Measurements from ENCODE around the gene ANKRD13D. TPM values are rescaled to one million over a fixed set of nuclear protein-coding genes. Genes with fewer than 3 reads are reported as not detected.

ANKRD13D gene
- total RNA-seq, 4 donors from 2014 or later, result 5.8 to 10.6 (median 9.7) TPM

DNA sequence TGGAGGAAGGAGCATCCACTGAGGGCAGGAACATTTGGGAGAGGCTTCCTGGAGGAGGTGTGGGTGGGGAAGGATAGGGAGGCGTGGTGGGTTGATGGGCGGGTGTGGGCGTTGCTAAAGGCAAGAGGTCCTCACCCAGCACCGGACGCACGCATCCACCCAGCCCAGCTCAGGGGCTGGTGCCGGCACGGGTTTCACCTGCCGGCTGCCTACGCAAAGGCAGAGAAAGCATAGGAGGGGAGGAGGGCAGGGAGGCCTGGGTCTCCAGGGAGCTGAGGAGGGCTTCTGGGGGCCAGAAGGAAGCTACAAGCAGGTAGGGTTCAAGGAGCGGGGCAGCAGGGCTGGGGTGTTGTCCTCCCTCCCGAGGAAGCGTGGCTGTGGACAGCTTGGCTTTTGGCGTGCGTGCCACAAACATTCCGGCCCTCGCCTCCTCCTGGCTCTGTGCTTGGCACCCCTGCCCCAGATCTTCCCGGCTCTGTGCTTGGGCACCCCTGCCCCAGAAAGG lies 22.0 kb downstream of the ANKRD13D start:
- intact Hi-C loops (cut with DNase I; ENCODE audit: low total_unique reads), result no loop called here
- peaks cover 0 to 20% of the 10 kb centered on the region in 2 donors for H3K36me3 ChIP-seq

DNA sequence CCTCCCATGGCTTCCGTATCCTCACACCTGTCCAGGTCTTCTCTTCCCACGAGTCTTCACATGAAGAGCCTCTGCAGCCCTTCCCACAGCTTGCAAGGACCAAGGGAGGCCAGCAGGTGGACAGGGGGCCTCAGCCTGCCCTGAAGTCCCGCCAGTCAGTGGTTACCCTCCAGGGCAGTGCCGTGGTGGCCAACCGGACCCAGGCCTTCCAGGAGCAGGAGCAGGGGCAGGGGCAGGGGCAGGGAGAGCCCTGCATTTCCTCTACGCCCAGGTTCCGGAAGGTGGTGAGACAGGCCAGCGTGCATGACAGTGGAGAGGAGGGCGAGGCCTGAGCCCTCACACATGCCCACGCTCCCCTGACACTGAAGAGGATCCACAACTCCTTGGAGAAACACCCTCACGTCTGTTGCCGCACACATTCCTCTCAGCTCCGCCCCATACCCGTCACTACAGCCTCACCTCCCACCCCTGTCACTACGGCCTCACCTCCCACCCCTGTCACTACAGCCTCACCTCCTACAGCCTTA lies 22.5 kb downstream of the ANKRD13D start:
- H3K4me1 ChIP-seq, result no peaks in the 10 kb centered on the region
- ATAC-seq (no peak), DNase-seq (no peak)
- H3K36me3 ChIP-seq, result peaks cover 0 to 20% of the 10 kb centered on the region in 2 donors
- no peaks in the 10 kb centered on the region for H3K27me3 ChIP-seq
- no peak for TF ChIP-seq POLR2A (IDR thresholded peaks at IDR 0.05)
- TF ChIP-seq, protein P1, sequence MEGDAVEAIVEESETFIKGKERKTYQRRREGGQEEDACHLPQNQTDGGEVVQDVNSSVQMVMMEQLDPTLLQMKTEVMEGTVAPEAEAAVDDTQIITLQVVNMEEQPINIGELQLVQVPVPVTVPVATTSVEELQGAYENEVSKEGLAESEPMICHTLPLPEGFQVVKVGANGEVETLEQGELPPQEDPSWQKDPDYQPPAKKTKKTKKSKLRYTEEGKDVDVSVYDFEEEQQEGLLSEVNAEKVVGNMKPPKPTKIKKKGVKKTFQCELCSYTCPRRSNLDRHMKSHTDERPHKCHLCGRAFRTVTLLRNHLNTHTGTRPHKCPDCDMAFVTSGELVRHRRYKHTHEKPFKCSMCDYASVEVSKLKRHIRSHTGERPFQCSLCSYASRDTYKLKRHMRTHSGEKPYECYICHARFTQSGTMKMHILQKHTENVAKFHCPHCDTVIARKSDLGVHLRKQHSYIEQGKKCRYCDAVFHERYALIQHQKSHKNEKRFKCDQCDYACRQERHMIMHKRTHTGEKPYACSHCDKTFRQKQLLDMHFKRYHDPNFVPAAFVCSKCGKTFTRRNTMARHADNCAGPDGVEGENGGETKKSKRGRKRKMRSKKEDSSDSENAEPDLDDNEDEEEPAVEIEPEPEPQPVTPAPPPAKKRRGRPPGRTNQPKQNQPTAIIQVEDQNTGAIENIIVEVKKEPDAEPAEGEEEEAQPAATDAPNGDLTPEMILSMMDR (IDR thresholded peaks at IDR 0.05 in 4 of 5, conservative IDR thresholded peaks at IDR 0.05 in 1 of 5), result no peak
- no peak overlapping the region for H3K27ac ChIP-seq
- no peak overlapping the region for H3K4me3 ChIP-seq
- H3K9me3 ChIP-seq, result no peaks in the 10 kb centered on the region
- intact Hi-C loops (cut with DNase I; ENCODE audit: low total_unique reads) (no loop called here), in situ Hi-C loops (cut with MboI; ENCODE audit: low sequenced_read_pairs in 4 of 4) (loop anchor here in 2 of 4 donors (5.0 to 10.0 kb wide), 2 partner anchors 44 to 47 kb away; partner anchors contain the start of gene GRK2 (in 2 of the 2))

More for the DNA sequence above, 22.0 kb downstream of the ANKRD13D start:
- in situ Hi-C loops (cut with MboI; ENCODE audit: low sequenced_read_pairs in 4 of 4), result loop anchor here in 2 of 4 donors (5.0 to 10.0 kb wide), 2 partner anchors 44 to 46 kb away; partner anchors contain the start of gene GRK2 (in 2 of the 2)
- H3K4me3 ChIP-seq, result no peak overlapping the region
- no peak for DNase-seq
- no peaks in the 10 kb centered on the region for H3K27me3 ChIP-seq
- H3K4me1 ChIP-seq, result no peaks in the 10 kb centered on the region
- H3K27ac ChIP-seq, result no peak overlapping the region
- no peak for TF ChIP-seq POLR2A (IDR thresholded peaks at IDR 0.05)
- TF ChIP-seq, protein P1 (IDR thresholded peaks at IDR 0.05 in 4 of 5, conservative IDR thresholded peaks at IDR 0.05 in 1 of 5), result no peak
- no peak for ATAC-seq
- no peaks in the 10 kb centered on the region for H3K9me3 ChIP-seq

DNA sequence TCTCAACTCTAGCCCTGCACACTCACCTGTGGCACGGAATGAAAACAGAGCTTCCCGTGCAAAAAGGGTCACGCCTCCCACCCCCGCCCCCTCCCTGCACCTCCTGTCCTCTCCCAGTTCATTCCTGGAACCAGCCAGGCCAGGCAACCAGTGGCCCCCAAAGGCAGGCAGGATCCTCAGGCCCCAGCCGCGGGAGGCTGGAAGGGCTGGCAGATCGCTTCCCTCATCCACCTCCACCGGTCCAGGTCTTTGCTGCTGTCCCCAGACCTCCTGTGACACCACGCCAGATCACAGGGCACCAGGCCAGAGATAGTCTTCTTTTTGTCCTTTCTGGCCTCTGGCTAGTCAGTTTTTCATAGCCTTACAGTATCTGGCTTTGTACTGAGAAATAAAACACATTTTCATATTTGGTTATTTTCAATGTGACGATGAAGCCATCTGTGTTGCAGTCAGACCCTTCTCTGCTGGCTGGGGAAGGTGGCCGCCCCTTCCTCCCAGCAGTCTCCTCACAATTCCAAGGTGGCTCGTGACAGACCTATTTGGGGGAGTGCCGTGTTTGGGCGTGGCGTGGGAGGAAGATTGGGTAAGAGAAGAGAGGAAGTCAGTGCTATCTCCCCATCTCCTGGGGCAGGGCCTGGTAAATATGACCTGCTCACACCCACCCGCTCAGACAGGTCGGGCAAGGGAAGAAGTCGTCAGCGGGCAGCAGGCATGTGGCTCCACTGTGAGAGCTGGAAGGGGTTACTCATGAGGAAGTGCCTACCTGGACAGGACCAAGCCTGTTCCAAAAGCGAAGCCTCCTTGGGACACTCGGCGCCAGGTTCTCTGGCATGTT lies 23.3 kb downstream of the ANKRD13D start:
- H3K27me3 ChIP-seq, result no peaks in the 10 kb centered on the region
- in situ Hi-C loops (cut with MboI; ENCODE audit: low sequenced_read_pairs in 4 of 4), result loop anchor here in 2 of 4 donors (5.0 to 10.0 kb wide), 2 partner anchors 45 to 48 kb away; partner anchors contain the start of gene GRK2 (in 2 of the 2)
- no peaks in the 10 kb centered on the region for H3K4me1 ChIP-seq
- TF ChIP-seq, protein P1 (IDR thresholded peaks at IDR 0.05 in 4 of 5, conservative IDR thresholded peaks at IDR 0.05 in 1 of 5), result no peak
- no peak for TF ChIP-seq POLR2A (IDR thresholded peaks at IDR 0.05)
- ATAC-seq (no peak), DNase-seq (no peak)
- intact Hi-C loops (cut with DNase I; ENCODE audit: low total_unique reads), result no loop called here
- H3K4me3 ChIP-seq, result no peak overlapping the region
- no peak overlapping the region for H3K27ac ChIP-seq
- H3K9me3 ChIP-seq, result no peaks in the 10 kb centered on the region
- peaks cover 0 to 20% of the 10 kb centered on the region in 2 donors for H3K36me3 ChIP-seq

DNA sequence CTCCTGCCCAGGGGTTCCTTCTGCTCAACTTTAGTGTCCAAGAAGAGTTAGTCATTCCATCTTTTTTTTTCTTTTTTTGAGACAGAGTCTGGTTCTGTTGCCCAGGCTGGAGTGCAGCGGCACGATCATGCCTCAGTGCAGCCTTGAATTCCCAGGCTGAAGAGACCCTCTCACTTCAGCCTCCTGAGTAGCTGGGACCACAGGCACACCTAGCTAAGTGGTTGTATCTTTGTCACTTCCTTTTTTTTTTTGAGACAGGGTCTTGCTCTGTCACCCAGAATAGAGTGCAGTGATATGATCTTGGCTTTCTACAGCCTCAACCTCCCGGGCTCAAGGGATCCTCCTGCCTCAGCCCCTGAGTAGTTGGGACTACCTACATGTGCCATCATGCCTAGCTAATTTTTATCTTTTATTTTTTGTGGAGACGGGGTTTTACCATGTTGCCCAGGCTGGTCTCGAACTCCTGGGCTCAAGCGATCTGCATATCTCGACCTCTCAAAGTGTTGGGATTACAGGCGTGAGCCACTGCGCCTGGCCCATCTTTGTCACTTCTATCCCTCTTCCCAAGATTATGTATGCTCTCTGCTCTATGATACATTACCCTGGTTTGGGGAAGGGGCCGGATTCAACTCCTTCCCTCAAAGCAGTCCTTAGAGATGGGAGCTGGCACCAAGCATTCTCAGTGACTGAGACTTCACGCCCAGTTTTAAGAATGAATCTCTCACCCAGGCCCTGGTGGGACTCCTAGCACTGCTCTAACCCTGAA lies 24.2 kb downstream of the ANKRD13D start:
- in situ Hi-C loops (cut with MboI; ENCODE audit: low sequenced_read_pairs in 4 of 4), result loop anchor here in 2 of 4 donors (5.0 to 10.0 kb wide), 2 partner anchors 46 to 49 kb away; partner anchors contain the start of gene GRK2 (in 2 of the 2)
- no peak overlapping the region for H3K27ac ChIP-seq

More for the DNA sequence above, 24.2 kb downstream of the ANKRD13D start:
- DNase-seq, result no peak
- H3K36me3 ChIP-seq, result peaks cover 0 to 16% of the 10 kb centered on the region in 2 donors
- peaks cover 1 to 3% of the 10 kb centered on the region in 2 donors for H3K4me1 ChIP-seq
- ATAC-seq, result no peak
- intact Hi-C loops (cut with DNase I; ENCODE audit: low total_unique reads), result no loop called here
- H3K4me3 ChIP-seq, result no peak overlapping the region
- no peaks in the 10 kb centered on the region for H3K27me3 ChIP-seq
- H3K9me3 ChIP-seq, result no peaks in the 10 kb centered on the region
- TF ChIP-seq, protein P1 (IDR thresholded peaks at IDR 0.05 in 4 of 5, conservative IDR thresholded peaks at IDR 0.05 in 1 of 5), result no peak
- no peak for TF ChIP-seq POLR2A (IDR thresholded peaks at IDR 0.05)

Measured in gastrocnemius medialis (tissue), 4 donors.